ENCODE data around the gene KIF18A. TPM values are rescaled to one million over a fixed set of nuclear protein-coding genes. Genes with fewer than 3 reads are reported as not detected.

KIF18A gene
- total RNA-seq, 1 experiment from 2014 or later = 20.8 TPM

DNA sequence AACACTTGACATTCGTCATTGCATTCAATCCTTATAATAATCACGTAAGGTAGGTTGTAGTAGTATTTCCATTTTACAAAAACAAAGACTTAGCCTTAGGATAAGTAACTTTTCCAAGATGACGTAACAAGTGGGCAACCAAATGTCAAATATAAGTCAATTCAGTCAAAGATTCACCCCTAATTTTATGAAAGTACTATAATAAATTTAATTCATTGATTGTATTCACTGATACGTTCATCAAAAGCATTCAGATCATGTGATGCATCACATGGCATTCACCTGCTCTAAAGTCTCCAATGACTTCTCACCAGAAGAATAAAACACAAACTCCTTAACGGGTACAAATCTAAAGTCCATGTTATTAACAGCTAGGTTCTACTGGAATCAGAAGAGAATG is 2.1 kb downstream of the KIF18A start:
- ChIA-PET POLR2A (interaction anchor here (0.6 to 0.7 kb wide), 6 partner anchors 28 to 481 kb away, joined by 8 to 22 read pairs (median 12); no protein-coding TSS in a partner anchor), CTCF (no interaction called here)
- intact Hi-C loops (cut with micrococcal nuclease; ENCODE audit: unreplicated experiment) (loop anchor here (5.0 kb wide), 1 partner anchor 409 kb away; no protein-coding TSS in a partner anchor), in situ Hi-C loops (cut with HindIII; ENCODE audit: low pct_unique_long_range_greater_than_20kb, low sequenced_read_pairs) (loop anchor here (25.0 kb wide), 1 partner anchor 394 kb away; the partner anchor contains the start of gene BDNF)
- Histone ChIP-seq H3K27ac (ENCODE audit: low read length) (peak overlapping the region; percentile 82), H3K9me3 (ENCODE audit: control insufficient read depth, insufficient read depth, low read depth, low read length) (no peaks in the 10 kb centered on the region), H3K36me3 (ENCODE audit: control insufficient read depth, insufficient read depth, low read length) (peaks cover 9% of the 10 kb centered on the region), H3K27me3 (ENCODE audit: control insufficient read depth, insufficient read depth, low read length) (no peaks in the 10 kb centered on the region), H3K4me3 (ENCODE audit: low read depth in 2 of 2, low read length in 2 of 2) (peak overlapping the region; percentile 84 to 96), H3K4me1 (ENCODE audit: control insufficient read depth, insufficient read depth, low read length) (peaks cover 39% of the 10 kb centered on the region)
- ATAC-seq (no peak), DNase-seq (ENCODE audit: low read depth, low spot score) (peak; percentile 33)
- no TSS peak for BruUV-seq (replicated peaks)
- TF ChIP-seq POLR2AphosphoS5 (IDR thresholded peaks at IDR 0.05; ENCODE audit: low read depth, low read length) (no peak), SIN3A (IDR thresholded peaks at IDR 0.05; ENCODE audit: borderline replicate concordance, insufficient read depth, low read depth, low read length) (no peak), TCF7L2 (IDR thresholded peaks at IDR 0.05; ENCODE audit: low read depth, low read length) (no peak)
- TF ChIP-seq, protein P1, sequence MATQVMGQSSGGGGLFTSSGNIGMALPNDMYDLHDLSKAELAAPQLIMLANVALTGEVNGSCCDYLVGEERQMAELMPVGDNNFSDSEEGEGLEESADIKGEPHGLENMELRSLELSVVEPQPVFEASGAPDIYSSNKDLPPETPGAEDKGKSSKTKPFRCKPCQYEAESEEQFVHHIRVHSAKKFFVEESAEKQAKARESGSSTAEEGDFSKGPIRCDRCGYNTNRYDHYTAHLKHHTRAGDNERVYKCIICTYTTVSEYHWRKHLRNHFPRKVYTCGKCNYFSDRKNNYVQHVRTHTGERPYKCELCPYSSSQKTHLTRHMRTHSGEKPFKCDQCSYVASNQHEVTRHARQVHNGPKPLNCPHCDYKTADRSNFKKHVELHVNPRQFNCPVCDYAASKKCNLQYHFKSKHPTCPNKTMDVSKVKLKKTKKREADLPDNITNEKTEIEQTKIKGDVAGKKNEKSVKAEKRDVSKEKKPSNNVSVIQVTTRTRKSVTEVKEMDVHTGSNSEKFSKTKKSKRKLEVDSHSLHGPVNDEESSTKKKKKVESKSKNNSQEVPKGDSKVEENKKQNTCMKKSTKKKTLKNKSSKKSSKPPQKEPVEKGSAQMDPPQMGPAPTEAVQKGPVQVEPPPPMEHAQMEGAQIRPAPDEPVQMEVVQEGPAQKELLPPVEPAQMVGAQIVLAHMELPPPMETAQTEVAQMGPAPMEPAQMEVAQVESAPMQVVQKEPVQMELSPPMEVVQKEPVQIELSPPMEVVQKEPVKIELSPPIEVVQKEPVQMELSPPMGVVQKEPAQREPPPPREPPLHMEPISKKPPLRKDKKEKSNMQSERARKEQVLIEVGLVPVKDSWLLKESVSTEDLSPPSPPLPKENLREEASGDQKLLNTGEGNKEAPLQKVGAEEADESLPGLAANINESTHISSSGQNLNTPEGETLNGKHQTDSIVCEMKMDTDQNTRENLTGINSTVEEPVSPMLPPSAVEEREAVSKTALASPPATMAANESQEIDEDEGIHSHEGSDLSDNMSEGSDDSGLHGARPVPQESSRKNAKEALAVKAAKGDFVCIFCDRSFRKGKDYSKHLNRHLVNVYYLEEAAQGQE (IDR thresholded peaks at IDR 0.05; ENCODE audit: insufficient read depth in 1 of 2, low read depth in 2 of 2, low read length in 1 of 2) = no peak
- TF ChIP-seq, protein P2, sequence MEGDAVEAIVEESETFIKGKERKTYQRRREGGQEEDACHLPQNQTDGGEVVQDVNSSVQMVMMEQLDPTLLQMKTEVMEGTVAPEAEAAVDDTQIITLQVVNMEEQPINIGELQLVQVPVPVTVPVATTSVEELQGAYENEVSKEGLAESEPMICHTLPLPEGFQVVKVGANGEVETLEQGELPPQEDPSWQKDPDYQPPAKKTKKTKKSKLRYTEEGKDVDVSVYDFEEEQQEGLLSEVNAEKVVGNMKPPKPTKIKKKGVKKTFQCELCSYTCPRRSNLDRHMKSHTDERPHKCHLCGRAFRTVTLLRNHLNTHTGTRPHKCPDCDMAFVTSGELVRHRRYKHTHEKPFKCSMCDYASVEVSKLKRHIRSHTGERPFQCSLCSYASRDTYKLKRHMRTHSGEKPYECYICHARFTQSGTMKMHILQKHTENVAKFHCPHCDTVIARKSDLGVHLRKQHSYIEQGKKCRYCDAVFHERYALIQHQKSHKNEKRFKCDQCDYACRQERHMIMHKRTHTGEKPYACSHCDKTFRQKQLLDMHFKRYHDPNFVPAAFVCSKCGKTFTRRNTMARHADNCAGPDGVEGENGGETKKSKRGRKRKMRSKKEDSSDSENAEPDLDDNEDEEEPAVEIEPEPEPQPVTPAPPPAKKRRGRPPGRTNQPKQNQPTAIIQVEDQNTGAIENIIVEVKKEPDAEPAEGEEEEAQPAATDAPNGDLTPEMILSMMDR (IDR thresholded peaks at IDR 0.05) = no peak

DNA sequence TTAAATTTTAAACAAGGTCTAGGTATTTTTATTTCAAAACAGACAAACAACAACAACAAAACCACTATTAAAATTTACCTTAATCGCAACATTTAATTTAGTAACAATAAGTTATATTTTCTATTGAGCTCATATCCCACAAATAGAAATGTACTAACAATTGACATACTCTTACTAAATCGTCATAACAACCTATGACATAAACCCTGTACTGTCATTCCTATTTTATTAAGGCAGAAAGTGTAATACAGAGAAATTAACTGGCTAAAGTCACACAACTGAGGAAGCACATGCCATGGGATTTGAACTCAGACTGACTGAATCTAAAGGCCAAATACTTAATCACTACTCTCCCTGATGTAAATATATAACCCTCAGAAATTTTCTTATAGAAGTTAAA is 3.0 kb downstream of the KIF18A start:
- intact Hi-C loops (cut with micrococcal nuclease; ENCODE audit: unreplicated experiment) (loop anchor here (5.0 kb wide), 1 partner anchor 408 kb away; no protein-coding TSS in a partner anchor), in situ Hi-C loops (cut with HindIII; ENCODE audit: low pct_unique_long_range_greater_than_20kb, low sequenced_read_pairs) (loop anchor here (25.0 kb wide), 1 partner anchor 393 kb away; the partner anchor contains the start of gene BDNF)
- Histone ChIP-seq H3K4me1 (ENCODE audit: control insufficient read depth, insufficient read depth, low read length) (peaks cover 40% of the 10 kb centered on the region), H3K9me3 (ENCODE audit: control insufficient read depth, insufficient read depth, low read depth, low read length) (no peaks in the 10 kb centered on the region), H3K4me3 (ENCODE audit: low read depth in 2 of 2, low read length in 2 of 2) (peak overlapping the region in 1 of 2 experiments; percentile 84; a peak in 1 of 4 replicates), H3K36me3 (ENCODE audit: control insufficient read depth, insufficient read depth, low read length) (peaks cover 3% of the 10 kb centered on the region), H3K27me3 (ENCODE audit: control insufficient read depth, insufficient read depth, low read length) (no peaks in the 10 kb centered on the region), H3K27ac (ENCODE audit: low read length) (peak overlapping the region; percentile 82; the same call in 1 of the 2 replicates)
- CTCF ChIA-PET = no interaction called here
- no peak for ATAC-seq
- BruUV-seq (replicated peaks) = no TSS peak
- no peak for TF ChIP-seq TCF7L2 (IDR thresholded peaks at IDR 0.05; ENCODE audit: low read depth, low read length)
- TF ChIP-seq SIN3A (IDR thresholded peaks at IDR 0.05; ENCODE audit: borderline replicate concordance, insufficient read depth, low read depth, low read length) = no peak
- TF ChIP-seq, protein P1 (IDR thresholded peaks at IDR 0.05; ENCODE audit: insufficient read depth in 1 of 2, low read depth in 2 of 2, low read length in 1 of 2) = no peak
- no peak for TF ChIP-seq POLR2AphosphoS5 (IDR thresholded peaks at IDR 0.05; ENCODE audit: low read depth, low read length)
- TF ChIP-seq, protein P2 (IDR thresholded peaks at IDR 0.05) = no peak
- POLR2A ChIA-PET = interaction anchor here (0.6 kb wide), 1 partner anchor 8 kb away, joined by 4 read pairs; no protein-coding TSS in a partner anchor
- no peak for DNase-seq (ENCODE audit: low read depth, low spot score)

Measured in Panc1 (cell line).